HepG2 (cell line): ENCODE measurements around the gene METTL1. TPM values are rescaled to one million over a fixed set of nuclear protein-coding genes. Genes with fewer than 3 reads are reported as not detected.

ENCODE experiments used
- ARHGAP35 ChIP-seq: sonication (generic); formaldehyde crosslinking; IDR thresholded peaks from 2 replicates; pipeline ENCODE4 v1.9.0; 2022; ENCODE audit warnings: mild to moderate bottlenecking, inconsistent platforms, moderate library complexity, missing genetic modification reagents, borderline replicate concordance
- CREB1 ChIP-seq, 2 experiments: fragments of 450-650 bp in 1 of 2; IDR thresholded peaks; 2 replicates each; pipeline ENCODE4 v1.6.1; 2016 to 2017; ENCODE audit warnings: control low read depth in 1 of 2, mild to moderate bottlenecking in 1 of 2, missing compliant biosample characterization in 1 of 2, missing genetic modification characterization in 1 of 2
- FUBP1 ChIP-seq: sonication (generic); formaldehyde crosslinking; IDR thresholded peaks from 2 replicates; pipeline ENCODE4 v1.5.1; 2020; ENCODE audit warnings: missing genetic modification reagents, mild to moderate bottlenecking, borderline replicate concordance
- GRHL1 ChIP-seq: sonication (generic); formaldehyde crosslinking; conservative IDR thresholded peaks from 2 replicates; pipeline ENCODE4 v1.8.0; 2022; ENCODE audit warnings: missing genetic modification reagents
- GTF3A ChIP-seq: sonication (generic); formaldehyde crosslinking; conservative IDR thresholded peaks from 2 replicates; pipeline ENCODE4 v1.4.0; 2020; ENCODE audit warnings: mild to moderate bottlenecking, missing genetic modification reagents
- HHEX ChIP-seq: IDR thresholded peaks from 2 replicates; pipeline ENCODE4 v1.6.1; 2016; ENCODE audit warnings: control low read depth
- HOXA5 ChIP-seq: sonication (generic); formaldehyde crosslinking; IDR thresholded peaks from 2 replicates; pipeline ENCODE4 v1.4.0; 2020; ENCODE audit warnings: missing genetic modification reagents
- LBX2 ChIP-seq: sonication (generic); formaldehyde crosslinking; IDR thresholded peaks from 2 replicates; pipeline ENCODE4 v1.5.0; 2020; ENCODE audit warnings: missing genetic modification reagents, mild to moderate bottlenecking, borderline replicate concordance
- SNAPC4 ChIP-seq: sonication (generic); formaldehyde crosslinking; IDR thresholded peaks from 2 replicates; pipeline ENCODE4 v1.4.0; 2020; ENCODE audit warnings: mild to moderate bottlenecking, missing genetic modification reagents
- ZNF136 ChIP-seq: sonication (generic); formaldehyde crosslinking; IDR thresholded peaks from 2 replicates; pipeline ENCODE4 v1.8.1; 2022; ENCODE audit warnings: low read depth, mild to moderate bottlenecking, moderate library complexity, missing genetic modification reagents
- ZNF382 ChIP-seq: sonication (generic); formaldehyde crosslinking; IDR thresholded peaks from 2 replicates; pipeline ENCODE4 v1.5.0; 2020; ENCODE audit warnings: missing genetic modification reagents, mild to moderate bottlenecking, borderline replicate concordance
- ZNF564 ChIP-seq: sonication (generic); formaldehyde crosslinking; IDR thresholded peaks from 2 replicates; pipeline ENCODE4 v1.8.1; 2023; ENCODE audit warnings: mild to moderate bottlenecking, missing genetic modification reagents
- ZSCAN5A ChIP-seq: sonication (generic); formaldehyde crosslinking; IDR thresholded peaks from 2 replicates; pipeline ENCODE4 v1.8.0; 2022; ENCODE audit warnings: mild to moderate bottlenecking, missing genetic modification reagents, borderline replicate concordance
- polyA plus RNA-seq, 8 experiments: library from polyadenylated mRNA; depleted of rRNA in 3 of 8; stranded (reverse) in 7 of 8; unstranded in 1 of 8; fragments of >200 nt; fragmentation: Illumina TruSeq in 4 of 8; extraction: Trizol in 4 of 8; gene quantifications; 2 replicates each; pipeline versions ENCODE4 v1.2.1 to v1.2.3, GENCODE V29; 2011 to 2016; ENCODE audit warnings: low read depth in 4 of 8, missing spikeins in 1 of 8, mixed read lengths in 1 of 8; ENCODE audit not compliant: insufficient read depth in 1 of 8
- total RNA-seq, 5 experiments: library from RNA; depleted of rRNA; stranded (reverse); fragments of >200 nt; fragmentation: Illumina TruSeq; extraction: Trizol; gene quantifications; 2 replicates each; pipeline ENCODE4 v1.2.3, GENCODE V29; 2016; ENCODE audit warnings: low read depth in 1 of 5

The METTL1 gene
- total and polyA plus RNA-seq, 2 of the 13 experiments (the other 11 are each of a cell fraction or from before 2014, with no cell fraction given), result 34.7 to 36.9 TPM

- TF ChIP-seq SNAPC4 (CRISPR knock-in tag) (no peak), ZSCAN5A (0 out of 2 replicates have a peak, but pooled peaks have one; percentile 84), HHEX (CRISPR knock-in tag) (no peak), HOXA5 (CRISPR knock-in tag) (peak; percentile 81; the same call in 1 of the 2 replicates), ZNF564 (CRISPR knock-in tag) (peak; percentile 75), ZNF136 (CRISPR knock-in tag) (peak; percentile 71; the same call in 1 of the 2 replicates), CREB1 (IDR thresholded peaks at IDR 0.05) (peak; percentile 95), CREB1 (CRISPR knock-in tag; IDR thresholded peaks at IDR 0.05) (peak; percentile 99), LBX2 (CRISPR knock-in tag) (0 out of 2 replicates have a peak, but pooled peaks have one; percentile 31), GTF3A (CRISPR knock-in tag) (no peak), FUBP1 (CRISPR knock-in tag) (peak; percentile 53; the same call in 1 of the 2 replicates), GRHL1 (CRISPR knock-in tag) (no peak), ZNF382 (CRISPR knock-in tag) (no peak), ARHGAP35 (peak; percentile 76; the same call in 1 of the 2 replicates)
These were observed at the start of gene METTL1 (continued) for GRCh38 chr12:57771873-57772428.
